Sigmoid colon (tissue), 3 donors: ENCODE data around the gene OXTR.

ENCODE experiments used
- POLR2A ChIP-seq, 2 donors: fragments of 450-650 bp; IDR thresholded peaks; one replicate each; pipeline ENCODE4 v1.6.1; 2016; ENCODE audit warnings: antibody characterized with exemption in 2 of 2, mild to moderate bottlenecking in 2 of 2, moderate library complexity in 2 of 2
- TF ChIP-seq, protein P1 (sequence below), 4 experiments: fragments of 450-650 bp in 3 of 4; fragments of 200-600 bp in 1 of 4; IDR thresholded peaks; one replicate each; pipeline ENCODE4 v1.5.1; 2016 to 2019; ENCODE audit warnings: antibody characterized with exemption in 4 of 4, mild to moderate bottlenecking in 3 of 4, moderate library complexity in 2 of 4

DNA sequence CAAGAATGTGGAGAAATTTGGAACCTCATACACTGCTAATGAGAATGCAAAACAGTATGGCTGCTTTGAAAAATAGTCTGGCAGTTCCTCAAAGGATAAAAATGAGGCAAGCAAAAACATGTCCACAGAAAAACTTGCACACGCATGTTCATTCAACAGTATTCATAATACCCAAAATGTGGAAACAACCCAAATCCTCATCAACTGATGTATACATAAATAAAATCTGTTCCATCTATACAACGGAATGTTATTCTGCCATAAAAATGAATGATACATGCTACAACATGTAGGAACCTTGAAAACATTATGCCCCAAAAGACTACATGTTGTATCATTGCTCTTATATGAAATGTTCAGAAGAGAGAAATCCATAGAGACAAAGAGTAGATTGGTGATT, 36.4 kb upstream of the OXTR start:
- no peak for TF ChIP-seq POLR2A (IDR thresholded peaks at IDR 0.05)
- TF ChIP-seq, protein P1, sequence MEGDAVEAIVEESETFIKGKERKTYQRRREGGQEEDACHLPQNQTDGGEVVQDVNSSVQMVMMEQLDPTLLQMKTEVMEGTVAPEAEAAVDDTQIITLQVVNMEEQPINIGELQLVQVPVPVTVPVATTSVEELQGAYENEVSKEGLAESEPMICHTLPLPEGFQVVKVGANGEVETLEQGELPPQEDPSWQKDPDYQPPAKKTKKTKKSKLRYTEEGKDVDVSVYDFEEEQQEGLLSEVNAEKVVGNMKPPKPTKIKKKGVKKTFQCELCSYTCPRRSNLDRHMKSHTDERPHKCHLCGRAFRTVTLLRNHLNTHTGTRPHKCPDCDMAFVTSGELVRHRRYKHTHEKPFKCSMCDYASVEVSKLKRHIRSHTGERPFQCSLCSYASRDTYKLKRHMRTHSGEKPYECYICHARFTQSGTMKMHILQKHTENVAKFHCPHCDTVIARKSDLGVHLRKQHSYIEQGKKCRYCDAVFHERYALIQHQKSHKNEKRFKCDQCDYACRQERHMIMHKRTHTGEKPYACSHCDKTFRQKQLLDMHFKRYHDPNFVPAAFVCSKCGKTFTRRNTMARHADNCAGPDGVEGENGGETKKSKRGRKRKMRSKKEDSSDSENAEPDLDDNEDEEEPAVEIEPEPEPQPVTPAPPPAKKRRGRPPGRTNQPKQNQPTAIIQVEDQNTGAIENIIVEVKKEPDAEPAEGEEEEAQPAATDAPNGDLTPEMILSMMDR (IDR thresholded peaks at IDR 0.05): no peak
